ENCODE results near the gene MROH9.

The MROH9 gene

DNA sequence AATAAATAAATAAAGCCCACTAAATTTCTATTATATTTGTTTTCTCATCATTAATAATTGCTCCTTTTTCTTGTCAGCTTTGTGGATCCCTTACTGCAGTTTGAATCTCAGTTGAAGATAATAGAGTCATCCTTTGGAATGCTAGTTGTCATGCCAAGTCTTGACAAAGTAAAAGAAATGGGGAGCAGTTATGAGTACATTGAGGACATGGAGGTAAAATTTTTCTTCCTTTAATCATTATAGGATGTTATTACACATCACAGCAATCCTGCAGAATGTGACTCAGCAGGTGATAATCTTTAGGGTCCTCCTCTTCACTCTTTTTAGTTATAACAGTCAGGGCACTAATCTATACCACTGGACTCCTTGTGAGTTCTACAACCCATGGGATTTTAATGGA, 24.1 kb downstream of the MROH9 start:
- Histone ChIP-seq H3K27ac (ENCODE audit: low read length) (no peak overlapping the region), H3K4me1 (ENCODE audit: insufficient read depth, low read length) (no peaks in the 10 kb centered on the region), H2AFZ (ENCODE audit: low read depth, low read length) (no peak overlapping the region), H3K4me2 (ENCODE audit: insufficient read depth, low read length) (no peak overlapping the region), H3K9ac (ENCODE audit: low read depth, low read length) (no peak overlapping the region), H4K20me1 (ENCODE audit: insufficient read depth, low read length) (no peaks in the 10 kb centered on the region), H3K27me3 (ENCODE audit: insufficient read depth, low read length, poor library complexity) (no peaks in the 10 kb centered on the region), H3K36me3 (ENCODE audit: insufficient read depth, low read length) (no peaks in the 10 kb centered on the region), H3K9me3 (ENCODE audit: insufficient read depth, low read length, severe bottlenecking) (no peaks in the 10 kb centered on the region), H3K79me2 (ENCODE audit: insufficient read depth, low read length) (no peaks in the 10 kb centered on the region), H3K4me3 (ENCODE audit: low read depth in 1 of 2, low read length in 2 of 2) (no peak overlapping the region)
- DNase-seq (no peak), ATAC-seq (ENCODE audit: insufficient read depth, low read depth) (no peak)
- no peak for TF ChIP-seq EZH2 (IDR thresholded peaks at IDR 0.05; ENCODE audit: borderline replicate concordance, low read depth, low read length, severe bottlenecking)
- TF ChIP-seq, protein P1, sequence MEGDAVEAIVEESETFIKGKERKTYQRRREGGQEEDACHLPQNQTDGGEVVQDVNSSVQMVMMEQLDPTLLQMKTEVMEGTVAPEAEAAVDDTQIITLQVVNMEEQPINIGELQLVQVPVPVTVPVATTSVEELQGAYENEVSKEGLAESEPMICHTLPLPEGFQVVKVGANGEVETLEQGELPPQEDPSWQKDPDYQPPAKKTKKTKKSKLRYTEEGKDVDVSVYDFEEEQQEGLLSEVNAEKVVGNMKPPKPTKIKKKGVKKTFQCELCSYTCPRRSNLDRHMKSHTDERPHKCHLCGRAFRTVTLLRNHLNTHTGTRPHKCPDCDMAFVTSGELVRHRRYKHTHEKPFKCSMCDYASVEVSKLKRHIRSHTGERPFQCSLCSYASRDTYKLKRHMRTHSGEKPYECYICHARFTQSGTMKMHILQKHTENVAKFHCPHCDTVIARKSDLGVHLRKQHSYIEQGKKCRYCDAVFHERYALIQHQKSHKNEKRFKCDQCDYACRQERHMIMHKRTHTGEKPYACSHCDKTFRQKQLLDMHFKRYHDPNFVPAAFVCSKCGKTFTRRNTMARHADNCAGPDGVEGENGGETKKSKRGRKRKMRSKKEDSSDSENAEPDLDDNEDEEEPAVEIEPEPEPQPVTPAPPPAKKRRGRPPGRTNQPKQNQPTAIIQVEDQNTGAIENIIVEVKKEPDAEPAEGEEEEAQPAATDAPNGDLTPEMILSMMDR (IDR thresholded peaks at IDR 0.05; ENCODE audit: borderline replicate concordance, extremely low read depth, low read length, poor library complexity, severe bottlenecking), result no peak

DNA sequence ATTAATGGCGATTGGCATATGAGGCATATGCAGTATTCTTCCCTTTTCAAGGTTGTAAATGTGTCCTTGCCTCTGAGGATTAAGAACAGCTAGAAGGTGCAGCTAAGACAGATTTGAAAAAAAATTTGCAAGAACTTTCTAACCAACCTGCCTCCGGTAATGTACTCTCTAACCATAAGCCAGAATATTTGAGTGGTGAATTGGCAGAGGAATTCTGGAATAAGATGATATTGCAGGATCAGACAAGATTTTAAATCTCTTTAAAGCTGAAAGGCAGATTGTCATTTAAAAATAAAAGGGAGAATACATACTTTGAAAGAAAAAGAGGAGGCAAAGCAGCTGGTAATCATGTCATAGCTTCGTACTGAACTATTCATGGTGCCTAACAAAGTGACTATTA, 29.2 kb downstream of the MROH9 start:
- H3K4me3 ChIP-seq (ENCODE audit: low read depth in 1 of 2, low read length in 2 of 2), result no peak overlapping the region
- H3K4me2 ChIP-seq (ENCODE audit: insufficient read depth, low read length), result no peak overlapping the region
- ATAC-seq (ENCODE audit: insufficient read depth, low read depth) (no peak), DNase-seq (no peak)
- H4K20me1 ChIP-seq (ENCODE audit: insufficient read depth, low read length), result no peaks in the 10 kb centered on the region
- H3K9ac ChIP-seq (ENCODE audit: low read depth, low read length), result no peak overlapping the region
- TF ChIP-seq, protein P1 (IDR thresholded peaks at IDR 0.05; ENCODE audit: borderline replicate concordance, extremely low read depth, low read length, poor library complexity, severe bottlenecking), result no peak
- no peak for TF ChIP-seq EZH2 (IDR thresholded peaks at IDR 0.05; ENCODE audit: borderline replicate concordance, low read depth, low read length, severe bottlenecking)
- no peak overlapping the region for H2AFZ ChIP-seq (ENCODE audit: low read depth, low read length)
- H3K79me2 ChIP-seq (ENCODE audit: insufficient read depth, low read length), result no peaks in the 10 kb centered on the region
- no peaks in the 10 kb centered on the region for H3K36me3 ChIP-seq (ENCODE audit: insufficient read depth, low read length)
- no peaks in the 10 kb centered on the region for H3K9me3 ChIP-seq (ENCODE audit: insufficient read depth, low read length, severe bottlenecking)
- no peaks in the 10 kb centered on the region for H3K4me1 ChIP-seq (ENCODE audit: insufficient read depth, low read length)
- H3K27me3 ChIP-seq (ENCODE audit: insufficient read depth, low read length, poor library complexity), result no peaks in the 10 kb centered on the region
- H3K27ac ChIP-seq (ENCODE audit: low read length), result no peak overlapping the region

DNA sequence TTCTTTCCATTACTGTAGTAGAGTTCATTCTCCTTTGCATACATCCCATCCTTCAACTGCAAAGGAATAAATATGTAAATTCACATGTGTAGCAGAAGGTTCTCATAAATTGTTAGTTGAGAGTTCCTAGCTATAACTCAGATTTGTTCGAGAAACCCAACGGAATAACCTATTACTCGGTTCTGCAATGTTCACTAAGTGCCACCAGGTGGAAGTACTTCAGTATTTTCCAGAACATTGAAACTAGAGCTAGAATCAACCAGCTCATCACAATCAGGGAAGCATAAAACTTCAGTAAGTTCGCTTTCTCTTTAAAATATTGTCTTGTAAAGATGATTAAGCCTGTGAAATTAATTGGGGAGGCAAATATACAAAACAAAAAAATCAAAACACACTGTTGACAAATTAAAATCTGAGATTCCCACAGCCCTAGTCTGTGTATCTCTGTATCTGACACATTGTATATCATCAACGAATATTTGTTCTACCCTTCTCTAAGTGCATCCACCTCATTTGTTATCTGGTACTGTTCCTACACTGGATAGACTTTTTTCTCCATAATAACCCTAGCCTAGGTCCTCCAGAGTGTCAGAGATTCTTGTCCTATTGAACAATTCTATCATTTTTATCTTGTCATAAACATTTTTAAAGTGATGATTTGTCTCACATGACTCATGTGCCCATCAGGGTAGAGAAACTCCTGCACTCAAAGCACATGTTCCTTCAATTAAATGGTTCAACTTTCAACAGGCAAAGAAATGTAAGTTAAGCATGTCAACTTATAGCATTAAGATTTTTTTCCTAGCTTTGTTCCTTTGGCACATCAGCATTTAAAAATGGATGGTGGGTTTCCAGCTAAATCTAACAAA, 31.9 kb downstream of the MROH9 start:
- Histone ChIP-seq H3K27me3 (ENCODE audit: insufficient read depth, low read length, poor library complexity) (no peaks in the 10 kb centered on the region), H3K27ac (ENCODE audit: low read length) (no peak overlapping the region), H3K4me2 (ENCODE audit: insufficient read depth, low read length) (no peak overlapping the region), H3K9ac (ENCODE audit: low read depth, low read length) (no peak overlapping the region), H3K4me3 (ENCODE audit: low read depth in 1 of 2, low read length in 2 of 2) (no peak overlapping the region), H3K4me1 (ENCODE audit: insufficient read depth, low read length) (no peaks in the 10 kb centered on the region), H3K79me2 (ENCODE audit: insufficient read depth, low read length) (no peaks in the 10 kb centered on the region), H2AFZ (ENCODE audit: low read depth, low read length) (no peak overlapping the region), H3K9me3 (ENCODE audit: insufficient read depth, low read length, severe bottlenecking) (no peaks in the 10 kb centered on the region), H3K36me3 (ENCODE audit: insufficient read depth, low read length) (no peaks in the 10 kb centered on the region), H4K20me1 (ENCODE audit: insufficient read depth, low read length) (no peaks in the 10 kb centered on the region)
- DNase-seq (peak; percentile 10), ATAC-seq (ENCODE audit: insufficient read depth, low read depth) (peak; percentile 70; the same call in 2 of the 3 replicates)
- TF ChIP-seq, protein P1 (IDR thresholded peaks at IDR 0.05; ENCODE audit: borderline replicate concordance, extremely low read depth, low read length, poor library complexity, severe bottlenecking), result peak; percentile 71
- no peak for TF ChIP-seq EZH2 (IDR thresholded peaks at IDR 0.05; ENCODE audit: borderline replicate concordance, low read depth, low read length, severe bottlenecking)

All from DND-41 (cell line).